ENCODE data around the gene CLSTN2. TPM values are rescaled to one million over a fixed set of nuclear protein-coding genes. Genes with fewer than 3 reads are reported as not detected.

Gene CLSTN2
- total and polyA plus RNA-seq, 4 donors = 20.7 to 44.5 (median 22.7) TPM

DNA sequence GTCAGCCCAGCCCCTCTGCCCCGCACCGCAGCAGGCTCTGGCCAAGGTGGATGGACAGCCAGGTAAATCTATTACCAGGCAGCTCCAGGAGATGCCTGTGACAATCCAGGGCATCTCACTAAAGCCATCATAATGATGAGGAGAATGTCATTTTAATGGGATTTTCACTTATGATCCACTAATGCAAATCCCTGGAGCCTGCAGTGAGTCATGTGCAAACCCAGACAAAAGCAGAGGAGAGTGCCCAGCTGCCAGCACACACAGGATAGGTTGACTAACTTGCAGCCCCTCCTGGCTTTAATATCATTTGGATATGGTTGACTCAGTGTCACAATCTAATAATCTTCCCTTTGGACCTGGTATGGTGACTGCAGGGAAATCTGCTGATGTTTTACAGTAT, 536.0 kb downstream of the CLSTN2 start:
- Histone ChIP-seq H3K4me3 (ENCODE audit: low read depth, low read length) (no peak overlapping the region), H3K27ac (ENCODE audit: low read depth, low read length) (no peak overlapping the region), H3K9me3 (ENCODE audit: control insufficient read depth, insufficient read depth, low read length) (no peaks in the 10 kb centered on the region), H3K36me3 (ENCODE audit: control insufficient read depth, insufficient read depth, low read length) (no peaks in the 10 kb centered on the region), H3K27me3 (ENCODE audit: control insufficient read depth, insufficient read depth, low read length) (no peaks in the 10 kb centered on the region), H3K4me1 (ENCODE audit: control insufficient read depth, insufficient read depth, low read length) (peaks cover 5% of the 10 kb centered on the region)
- 100% methylated on average over 1 of the region's 2 CpGs for WGBS (ENCODE audit: insufficient coverage)
- no peak for DNase-seq (ENCODE audit: low read depth in 4 of 6, low spot score in 6 of 6)

DNA sequence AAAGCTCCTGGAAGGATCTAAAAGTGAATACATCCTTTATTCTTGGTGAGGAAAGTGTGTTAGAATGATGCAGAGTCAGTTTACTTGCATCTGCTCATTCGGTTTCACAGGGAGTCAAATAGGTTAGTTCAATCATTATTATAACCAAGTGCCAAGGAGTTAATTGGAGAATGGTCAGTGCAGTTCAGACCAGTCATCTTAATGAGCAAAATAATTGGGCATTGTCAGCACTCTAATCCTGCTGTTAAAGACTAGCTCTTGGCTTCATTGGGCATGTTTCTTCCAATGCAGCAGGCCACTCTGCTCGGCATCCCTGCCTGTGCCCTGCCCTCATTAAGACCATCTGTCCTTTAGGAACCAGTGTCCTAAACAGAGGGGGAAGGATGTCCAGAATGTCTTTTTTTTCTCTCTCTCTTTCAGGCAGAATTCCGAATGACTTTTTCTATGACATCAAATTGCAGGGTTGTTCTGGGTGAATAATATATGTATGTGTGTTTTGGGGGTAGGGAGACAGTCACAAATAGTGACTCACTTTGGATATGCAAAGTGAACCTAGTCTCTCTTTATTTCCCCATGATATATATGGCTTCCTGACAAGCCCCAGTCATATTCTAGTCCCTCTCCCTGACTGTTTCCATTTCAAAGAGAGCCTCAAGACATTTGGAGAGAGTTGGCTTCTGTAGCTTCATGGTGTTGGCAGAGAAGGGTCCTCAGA, 537.5 kb downstream of the CLSTN2 start:
- Histone ChIP-seq H3K4me1 (ENCODE audit: control insufficient read depth, insufficient read depth, low read length) (no peaks in the 10 kb centered on the region), H3K4me3 (ENCODE audit: low read depth, low read length) (no peak overlapping the region), H3K36me3 (ENCODE audit: control insufficient read depth, insufficient read depth, low read length) (no peaks in the 10 kb centered on the region), H3K9me3 (ENCODE audit: control insufficient read depth, insufficient read depth, low read length) (no peaks in the 10 kb centered on the region), H3K27me3 (ENCODE audit: control insufficient read depth, insufficient read depth, low read length) (no peaks in the 10 kb centered on the region), H3K27ac (ENCODE audit: low read depth, low read length) (no peak overlapping the region)
- WGBS (ENCODE audit: insufficient coverage) = no CpG with 5 or more reads among the region's 3 CpGs
- peak in 1 of 6 donors; percentile 63 for DNase-seq (ENCODE audit: low read depth in 4 of 6, low spot score in 6 of 6)

DNA sequence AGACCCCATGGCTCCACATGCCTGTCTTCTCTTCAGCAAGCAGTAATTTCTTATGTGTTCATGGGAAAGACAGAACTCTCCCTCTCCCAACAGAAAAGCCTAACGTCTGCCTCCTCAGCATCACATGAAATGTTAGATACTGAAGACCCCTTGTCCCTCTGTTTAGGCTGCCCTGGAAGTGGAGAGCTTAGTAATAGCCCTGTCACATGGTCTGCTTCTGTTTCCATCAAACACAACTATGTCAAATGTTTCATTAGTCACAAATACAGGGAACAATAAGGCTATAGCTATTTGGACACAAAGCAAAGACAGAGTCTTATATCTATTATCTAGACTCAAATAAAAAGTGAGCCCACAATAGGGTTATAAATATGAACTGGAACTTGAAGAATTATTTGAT, 552.6 kb downstream of the CLSTN2 start:
- Histone ChIP-seq H3K4me1 (ENCODE audit: control insufficient read depth, insufficient read depth, low read length) (no peaks in the 10 kb centered on the region), H3K36me3 (ENCODE audit: control insufficient read depth, insufficient read depth, low read length) (no peaks in the 10 kb centered on the region), H3K9me3 (ENCODE audit: control insufficient read depth, insufficient read depth, low read length) (no peaks in the 10 kb centered on the region), H3K27me3 (ENCODE audit: control insufficient read depth, insufficient read depth, low read length) (no peaks in the 10 kb centered on the region), H3K4me3 (ENCODE audit: low read depth, low read length) (no peak overlapping the region), H3K27ac (ENCODE audit: low read depth, low read length) (no peak overlapping the region)
- no peak for DNase-seq (ENCODE audit: low read depth in 4 of 6, low spot score in 6 of 6)
- WGBS (ENCODE audit: insufficient coverage) = no CpG with 5 or more reads among the region's 1 CpG

DNA sequence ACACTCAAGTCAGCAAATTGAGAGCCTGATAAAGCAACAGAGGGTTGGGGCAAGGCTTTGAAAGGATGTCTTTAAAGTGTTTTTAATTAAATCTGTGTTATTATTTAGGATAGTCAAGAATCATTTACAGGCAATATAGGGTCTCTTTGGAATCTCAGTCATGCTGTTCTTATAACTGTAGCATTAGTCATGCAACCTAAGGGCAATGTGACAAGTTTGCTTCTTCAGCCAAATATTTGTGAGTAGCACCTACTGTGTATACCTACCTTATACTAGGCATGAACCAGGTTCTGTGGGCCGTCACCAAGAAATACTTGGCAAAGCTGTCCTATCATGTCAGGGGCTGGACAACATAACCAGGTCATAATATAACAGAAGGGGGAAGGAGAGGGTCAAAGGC, 558.3 kb downstream of the CLSTN2 start:
- H3K36me3 ChIP-seq (ENCODE audit: control insufficient read depth, insufficient read depth, low read length) = no peaks in the 10 kb centered on the region
- H3K9me3 ChIP-seq (ENCODE audit: control insufficient read depth, insufficient read depth, low read length) = no peaks in the 10 kb centered on the region
- H3K27me3 ChIP-seq (ENCODE audit: control insufficient read depth, insufficient read depth, low read length) = no peaks in the 10 kb centered on the region
- H3K27ac ChIP-seq (ENCODE audit: low read depth, low read length) = no peak overlapping the region
- no CpG with 5 or more reads among the region's 1 CpG for WGBS (ENCODE audit: insufficient coverage)
- DNase-seq (ENCODE audit: low read depth in 4 of 6, low spot score in 6 of 6) = no peak
- no peak overlapping the region for H3K4me3 ChIP-seq (ENCODE audit: low read depth, low read length)
- no peaks in the 10 kb centered on the region for H3K4me1 ChIP-seq (ENCODE audit: control insufficient read depth, insufficient read depth, low read length)

DNA sequence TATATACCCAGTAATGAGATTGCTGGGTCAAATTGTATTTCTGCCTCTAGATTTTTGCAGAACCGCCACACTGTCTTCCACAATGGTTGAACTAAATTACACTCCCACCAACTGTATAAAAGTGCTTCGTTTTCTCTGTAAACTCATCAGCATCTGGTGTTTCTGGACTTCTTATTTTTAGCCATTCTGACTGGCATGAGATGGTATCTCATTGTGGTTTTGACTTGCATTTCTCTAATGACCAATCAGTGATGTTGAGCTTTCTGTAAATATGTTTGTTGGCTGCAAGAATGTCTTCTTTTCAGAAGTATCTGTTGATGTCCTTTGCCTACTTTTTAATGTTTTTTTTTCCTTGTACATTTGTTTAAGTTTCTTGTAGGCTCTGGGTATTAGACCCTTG, 560.0 kb downstream of the CLSTN2 start:
- Histone ChIP-seq H3K4me1 (ENCODE audit: control insufficient read depth, insufficient read depth, low read length) (no peaks in the 10 kb centered on the region), H3K27ac (ENCODE audit: low read depth, low read length) (no peak overlapping the region), H3K27me3 (ENCODE audit: control insufficient read depth, insufficient read depth, low read length) (no peaks in the 10 kb centered on the region), H3K36me3 (ENCODE audit: control insufficient read depth, insufficient read depth, low read length) (no peaks in the 10 kb centered on the region), H3K4me3 (ENCODE audit: low read depth, low read length) (no peak overlapping the region), H3K9me3 (ENCODE audit: control insufficient read depth, insufficient read depth, low read length) (no peaks in the 10 kb centered on the region)
- no peak for DNase-seq (ENCODE audit: low read depth in 4 of 6, low spot score in 6 of 6)
- 100% methylated on average over 1 of the region's 2 CpGs for WGBS (ENCODE audit: insufficient coverage)

DNA sequence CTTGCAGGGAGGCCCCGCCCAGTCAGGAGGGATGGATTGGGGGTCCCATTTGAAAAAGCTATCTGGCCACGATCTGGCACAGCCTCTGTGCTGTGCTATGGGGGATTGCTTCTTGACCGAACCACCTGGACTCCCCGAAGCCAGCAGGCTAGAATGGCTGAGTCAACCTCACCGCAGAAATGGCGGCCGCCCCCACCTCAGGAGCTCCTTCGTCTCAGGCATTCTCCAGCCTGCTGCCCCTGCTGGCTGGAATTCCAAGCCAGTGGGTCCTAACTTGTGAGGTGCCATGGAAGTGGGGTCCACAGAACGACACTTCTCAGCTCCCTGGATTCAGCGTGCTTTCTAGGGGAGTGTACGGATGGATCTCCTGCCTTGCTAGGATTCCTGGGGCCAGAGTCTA, 562.3 kb downstream of the CLSTN2 start:
- H3K27me3 ChIP-seq (ENCODE audit: control insufficient read depth, insufficient read depth, low read length) = no peaks in the 10 kb centered on the region
- H3K36me3 ChIP-seq (ENCODE audit: control insufficient read depth, insufficient read depth, low read length) = no peaks in the 10 kb centered on the region
- H3K4me1 ChIP-seq (ENCODE audit: control insufficient read depth, insufficient read depth, low read length) = no peaks in the 10 kb centered on the region
- H3K9me3 ChIP-seq (ENCODE audit: control insufficient read depth, insufficient read depth, low read length) = no peaks in the 10 kb centered on the region
- H3K4me3 ChIP-seq (ENCODE audit: low read depth, low read length) = no peak overlapping the region
- DNase-seq (ENCODE audit: low read depth in 4 of 6, low spot score in 6 of 6) = no peak
- 97% methylated on average over 11 of the region's 11 CpGs for WGBS (ENCODE audit: insufficient coverage)
- no peak overlapping the region for H3K27ac ChIP-seq (ENCODE audit: low read depth, low read length)

DNA sequence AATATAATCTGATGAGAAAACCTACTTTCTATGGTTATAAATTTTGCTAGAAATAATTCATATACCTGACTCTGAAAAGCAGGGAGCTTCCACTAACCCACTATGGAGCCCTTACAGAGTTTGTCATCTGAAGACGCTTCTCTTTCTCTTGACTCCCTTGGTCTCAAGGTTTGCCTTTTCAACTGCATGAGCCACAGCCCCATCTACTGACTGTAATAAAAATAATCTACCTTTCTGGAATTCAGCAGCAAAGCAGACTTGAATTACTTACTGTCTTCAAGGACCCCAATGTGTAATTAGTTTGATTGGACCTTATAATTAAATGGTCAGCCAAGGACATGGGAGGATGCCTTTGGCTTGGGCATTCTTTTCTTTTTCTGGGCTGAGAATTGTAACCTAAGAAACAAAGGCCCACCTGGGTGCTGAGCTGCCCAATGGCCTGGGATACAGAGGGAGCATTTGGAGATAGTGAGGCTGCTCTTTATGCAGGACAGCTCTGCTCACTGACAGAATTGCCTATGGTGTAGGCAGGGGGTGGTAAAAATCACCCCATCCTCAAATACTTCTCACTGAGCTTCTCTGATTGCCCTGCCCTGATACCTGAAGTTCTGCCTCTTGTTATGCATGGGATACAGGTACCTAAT, 564.3 kb downstream of the CLSTN2 start:
- Histone ChIP-seq H3K9me3 (ENCODE audit: control insufficient read depth, insufficient read depth, low read length) (no peaks in the 10 kb centered on the region), H3K27me3 (ENCODE audit: control insufficient read depth, insufficient read depth, low read length) (no peaks in the 10 kb centered on the region), H3K27ac (ENCODE audit: low read depth, low read length) (no peak overlapping the region), H3K4me3 (ENCODE audit: low read depth, low read length) (no peak overlapping the region), H3K4me1 (ENCODE audit: control insufficient read depth, insufficient read depth, low read length) (no peaks in the 10 kb centered on the region), H3K36me3 (ENCODE audit: control insufficient read depth, insufficient read depth, low read length) (no peaks in the 10 kb centered on the region)
- WGBS (ENCODE audit: insufficient coverage) = 25% methylated on average over 1 of the region's 1 CpG
- DNase-seq (ENCODE audit: low read depth in 4 of 6, low spot score in 6 of 6) = peak in 5 of 6 donors; percentile 15 to 90 (median 23)

DNA sequence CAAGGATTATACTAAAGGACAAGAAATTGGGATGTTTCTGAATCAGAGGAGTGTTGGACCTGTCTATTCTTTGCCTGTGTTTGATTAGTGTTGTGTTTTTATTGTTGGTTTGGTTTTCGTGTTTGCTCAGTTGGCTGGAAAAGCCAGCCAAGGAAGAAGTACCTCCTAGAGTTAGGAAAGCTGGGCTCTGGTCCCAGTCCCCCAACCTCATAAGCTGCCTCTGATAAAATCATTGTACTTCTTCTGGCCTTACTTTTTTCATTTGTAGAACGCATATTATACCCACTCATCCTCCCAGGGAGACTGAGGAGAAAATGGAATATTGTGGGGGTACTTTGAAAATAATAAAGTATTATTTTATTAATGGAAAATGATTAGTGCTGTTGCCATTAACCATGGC, 565.5 kb downstream of the CLSTN2 start:
- WGBS (ENCODE audit: insufficient coverage) = no CpG with 5 or more reads among the region's 2 CpGs
- H3K4me3 ChIP-seq (ENCODE audit: low read depth, low read length) = no peak overlapping the region
- H3K4me1 ChIP-seq (ENCODE audit: control insufficient read depth, insufficient read depth, low read length) = peaks cover 3% of the 10 kb centered on the region
- H3K36me3 ChIP-seq (ENCODE audit: control insufficient read depth, insufficient read depth, low read length) = no peaks in the 10 kb centered on the region
- no peaks in the 10 kb centered on the region for H3K9me3 ChIP-seq (ENCODE audit: control insufficient read depth, insufficient read depth, low read length)
- H3K27me3 ChIP-seq (ENCODE audit: control insufficient read depth, insufficient read depth, low read length) = no peaks in the 10 kb centered on the region
- no peak for DNase-seq (ENCODE audit: low read depth in 4 of 6, low spot score in 6 of 6)
- no peak overlapping the region for H3K27ac ChIP-seq (ENCODE audit: low read depth, low read length)

DNA sequence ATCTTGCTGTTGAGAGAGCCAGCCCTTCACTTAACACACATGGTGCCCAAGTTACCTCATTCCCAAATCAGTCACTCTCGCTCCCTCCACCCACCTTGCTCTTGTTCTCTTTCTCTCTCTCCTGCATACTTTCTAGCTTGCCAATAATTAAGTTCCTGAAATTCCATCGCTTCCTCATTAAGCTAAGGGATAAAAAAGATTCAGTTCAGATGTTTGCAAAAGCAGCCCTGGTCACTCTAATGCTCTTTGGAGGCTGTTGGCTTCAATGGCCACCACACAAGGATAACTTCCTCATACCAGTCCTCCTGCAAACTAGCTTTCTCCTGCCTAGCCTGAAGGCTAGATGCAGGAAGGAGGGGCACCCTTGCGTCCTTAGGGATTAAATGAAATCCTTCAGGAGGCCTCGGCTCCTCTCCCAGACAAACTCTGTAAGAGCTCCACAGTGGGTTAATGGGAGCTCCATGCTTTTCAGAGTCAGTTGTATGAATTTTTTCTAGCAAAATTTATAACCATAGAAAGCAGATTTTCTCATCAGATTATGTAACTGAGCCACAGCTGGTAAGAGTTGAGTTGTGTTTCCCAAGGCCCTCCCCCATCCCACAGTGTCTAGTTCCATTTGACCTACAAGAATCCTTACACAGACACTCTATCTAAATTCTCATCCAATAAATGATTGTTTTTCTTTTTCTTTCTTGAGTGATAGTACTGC, 566.2 kb downstream of the CLSTN2 start:
- Histone ChIP-seq H3K4me3 (ENCODE audit: low read depth, low read length) (no peak overlapping the region), H3K4me1 (ENCODE audit: control insufficient read depth, insufficient read depth, low read length) (peaks cover 3% of the 10 kb centered on the region), H3K9me3 (ENCODE audit: control insufficient read depth, insufficient read depth, low read length) (no peaks in the 10 kb centered on the region), H3K27ac (ENCODE audit: low read depth, low read length) (no peak overlapping the region), H3K36me3 (ENCODE audit: control insufficient read depth, insufficient read depth, low read length) (no peaks in the 10 kb centered on the region), H3K27me3 (ENCODE audit: control insufficient read depth, insufficient read depth, low read length) (no peaks in the 10 kb centered on the region)
- WGBS (ENCODE audit: insufficient coverage) = 100% methylated on average over 1 of the region's 4 CpGs
- no peak for DNase-seq (ENCODE audit: low read depth in 4 of 6, low spot score in 6 of 6)

All from spinal cord (tissue), 10 donors.